Measurements from ENCODE around the gene FRMD4A.

Gene FRMD4A

DNA sequence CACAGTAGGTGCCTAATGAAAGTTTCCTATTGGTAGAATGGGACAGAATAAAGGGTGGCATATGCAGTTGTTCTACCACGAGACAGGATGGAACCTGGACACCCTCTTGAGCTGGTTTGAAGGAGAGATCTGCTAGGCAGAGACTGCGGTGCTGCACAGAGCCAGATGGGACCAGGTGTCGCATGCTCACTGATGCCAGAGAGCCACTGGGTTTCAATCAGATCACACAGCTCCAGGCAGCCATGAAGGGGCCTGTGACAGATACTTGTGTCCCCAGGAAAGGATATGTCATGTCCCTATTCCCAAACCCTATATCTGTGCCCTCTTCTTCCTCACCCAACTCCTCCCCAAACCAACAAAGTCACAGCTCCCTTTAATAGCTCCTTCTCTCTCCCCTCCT is 508.2 kb downstream of the FRMD4A start:
- H3K36me3 Mint-ChIP-seq (ENCODE audit: insufficient read depth), result no peaks in the 10 kb centered on the region
- peaks cover 28 to 53% of the 10 kb centered on the region in 2 donors for H3K27me3 Mint-ChIP-seq
- no peak overlapping the region for H3K4me3 Mint-ChIP-seq
- ATAC-seq (replicated peaks), result no peak
- H3K4me1 Mint-ChIP-seq (ENCODE audit: low read depth in 2 of 2), result peaks cover 4 to 8% of the 10 kb centered on the region in 2 donors
- H3K9me3 Mint-ChIP-seq, result no peaks in the 10 kb centered on the region
- H3K27ac Mint-ChIP-seq, result peak overlapping the region in 1 of 2 donors; percentile 78
- no peak for DNase-seq

DNA sequence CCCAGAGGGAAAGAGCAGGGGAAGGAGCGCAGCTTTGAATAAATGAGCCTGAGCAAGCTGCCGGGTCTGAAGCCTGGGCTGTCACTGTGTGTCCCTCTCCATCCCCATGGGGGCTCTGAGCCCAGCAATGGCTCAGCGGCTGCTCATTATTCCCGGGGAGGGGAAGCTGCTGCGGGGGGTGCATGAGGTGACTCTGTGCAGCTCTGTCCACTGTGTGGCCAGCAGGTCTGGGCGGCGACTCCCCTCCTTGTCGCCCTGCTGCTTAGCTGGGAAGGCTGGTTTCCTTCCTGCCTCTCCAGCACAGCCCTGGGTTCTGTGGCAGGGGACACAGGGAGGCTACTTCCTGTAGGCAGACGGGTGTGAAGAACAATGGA is 509.8 kb downstream of the FRMD4A start:
- DNase-seq, result no peak
- peak overlapping the region in 1 of 2 donors; percentile 14 for H3K27ac Mint-ChIP-seq
- no peak overlapping the region for H3K4me3 Mint-ChIP-seq
- no peaks in the 10 kb centered on the region for H3K9me3 Mint-ChIP-seq
- no peaks in the 10 kb centered on the region for H3K36me3 Mint-ChIP-seq (ENCODE audit: insufficient read depth)
- H3K27me3 Mint-ChIP-seq, result peaks cover 28 to 53% of the 10 kb centered on the region in 2 donors
- ATAC-seq (replicated peaks), result no peak
- H3K4me1 Mint-ChIP-seq (ENCODE audit: low read depth in 2 of 2), result peaks cover 4 to 8% of the 10 kb centered on the region in 2 donors

DNA sequence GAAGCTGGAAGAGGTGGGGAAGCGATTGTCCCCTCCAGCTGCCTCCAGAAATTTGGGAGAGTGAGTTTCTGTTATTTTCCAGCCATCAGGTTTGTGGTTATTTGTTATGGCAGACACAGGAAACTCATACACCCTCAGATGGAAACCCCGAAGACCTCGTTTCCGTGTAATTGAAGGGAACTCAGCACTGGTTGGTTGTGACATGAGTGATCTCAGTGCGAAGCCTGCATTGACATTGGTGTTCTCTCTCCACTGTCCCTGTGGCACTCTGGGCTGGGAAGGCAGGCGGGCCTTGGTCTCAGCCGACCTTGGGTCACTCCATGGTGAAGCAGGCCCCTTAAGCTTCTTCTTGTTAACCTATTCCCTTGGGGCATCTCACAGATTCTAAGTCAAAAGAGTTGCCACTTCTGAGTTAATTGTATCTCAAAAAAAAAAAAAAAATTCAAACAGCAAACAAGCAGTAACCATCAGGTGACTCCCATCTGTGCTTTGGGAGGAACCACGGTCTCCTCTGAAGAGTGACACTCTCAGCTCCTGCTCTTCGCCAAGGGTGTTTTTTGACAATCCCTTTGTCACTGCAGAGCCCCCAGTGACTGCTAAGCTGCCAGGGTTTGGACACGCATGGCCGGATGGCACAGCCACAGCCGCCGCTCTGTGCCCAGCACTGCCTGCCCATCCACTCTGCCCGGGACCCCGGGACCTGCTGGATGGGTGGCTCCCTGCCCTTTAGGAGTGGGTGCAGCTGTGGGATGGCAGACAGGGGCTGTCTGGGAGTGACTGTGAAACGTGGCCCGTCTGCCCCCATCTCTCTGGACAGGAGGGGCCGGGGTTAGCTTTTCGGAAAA is 510.4 kb downstream of the FRMD4A start:
- Mint-ChIP-seq H3K9me3 (no peaks in the 10 kb centered on the region), H3K27me3 (peaks cover 28 to 53% of the 10 kb centered on the region in 2 donors), H3K36me3 (ENCODE audit: insufficient read depth) (no peaks in the 10 kb centered on the region), H3K4me1 (ENCODE audit: low read depth in 2 of 2) (peaks cover 4 to 8% of the 10 kb centered on the region in 2 donors), H3K27ac (peak overlapping the region; percentile 14 to 56), H3K4me3 (no peak overlapping the region)
- no peak for DNase-seq
- peak; percentile 56 for ATAC-seq (replicated peaks)

DNA sequence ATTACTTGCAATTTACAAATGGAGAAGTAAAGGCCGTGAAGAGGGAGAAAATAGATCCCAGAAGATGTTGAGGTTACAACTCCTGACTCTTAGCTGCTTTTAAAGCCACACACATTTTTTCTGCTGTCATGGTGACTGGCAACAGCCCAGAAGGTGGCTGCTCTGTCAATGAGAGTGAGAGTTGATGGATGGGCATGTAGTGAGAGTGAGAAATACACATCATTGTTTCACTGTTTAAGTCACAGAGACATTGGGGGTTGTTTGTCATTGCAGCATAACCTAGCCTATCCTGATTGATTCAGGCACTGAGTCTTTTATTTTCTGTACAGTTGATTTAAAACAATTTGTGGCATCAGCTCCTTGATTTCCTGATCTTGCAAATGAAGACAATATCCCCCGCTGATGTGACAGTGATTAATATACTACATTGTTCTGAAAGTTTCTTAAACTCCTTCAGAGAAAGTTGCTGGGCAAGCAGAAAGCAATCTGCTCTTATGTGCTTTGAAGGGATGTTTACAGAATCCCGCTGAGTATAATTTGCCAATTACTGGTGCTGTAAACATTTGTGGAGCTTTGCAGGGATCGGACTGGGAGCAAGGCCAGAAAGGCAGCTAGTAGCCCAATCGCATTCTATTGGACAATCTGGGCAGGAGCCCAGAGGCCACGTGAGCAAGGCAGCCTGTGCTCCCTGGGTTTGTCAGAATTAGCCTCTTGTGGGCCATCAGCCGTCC is 514.4 kb downstream of the FRMD4A start:
- no peak for DNase-seq
- Mint-ChIP-seq H3K4me3 (no peak overlapping the region), H3K27ac (peak overlapping the region in 1 of 2 donors; percentile 64), H3K27me3 (peaks cover 10 to 28% of the 10 kb centered on the region in 2 donors), H3K9me3 (no peaks in the 10 kb centered on the region), H3K4me1 (ENCODE audit: low read depth in 2 of 2) (peaks cover 4 to 6% of the 10 kb centered on the region in 2 donors), H3K36me3 (ENCODE audit: insufficient read depth) (no peaks in the 10 kb centered on the region)
- ATAC-seq (replicated peaks), result no peak

DNA sequence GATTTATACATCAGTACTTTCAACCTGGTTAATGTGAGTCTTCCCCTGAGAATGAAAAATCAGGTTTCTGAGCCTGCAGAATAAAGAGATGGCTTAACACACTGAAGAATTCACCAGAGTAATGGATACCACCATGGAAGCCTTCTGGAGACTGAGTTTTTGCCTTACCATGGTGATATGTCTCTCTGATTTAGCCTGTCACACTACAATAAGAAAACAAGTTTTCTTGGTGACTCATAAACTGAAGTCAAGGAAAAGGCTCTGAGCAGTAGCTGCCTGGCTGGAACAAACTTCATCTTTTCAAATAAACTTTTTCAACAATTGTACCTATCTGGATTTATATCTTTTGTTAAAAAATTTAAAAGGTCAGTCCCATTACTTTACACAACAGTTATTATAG is 515.0 kb downstream of the FRMD4A start:
- Mint-ChIP-seq H3K4me3 (no peak overlapping the region), H3K27me3 (peaks cover 7 to 22% of the 10 kb centered on the region in 2 donors), H3K4me1 (ENCODE audit: low read depth in 2 of 2) (peaks cover 3 to 4% of the 10 kb centered on the region in 2 donors), H3K36me3 (ENCODE audit: insufficient read depth) (no peaks in the 10 kb centered on the region), H3K9me3 (no peaks in the 10 kb centered on the region), H3K27ac (peak overlapping the region in 1 of 2 donors; percentile 64)
- no peak for DNase-seq
- ATAC-seq (replicated peaks), result no peak

DNA sequence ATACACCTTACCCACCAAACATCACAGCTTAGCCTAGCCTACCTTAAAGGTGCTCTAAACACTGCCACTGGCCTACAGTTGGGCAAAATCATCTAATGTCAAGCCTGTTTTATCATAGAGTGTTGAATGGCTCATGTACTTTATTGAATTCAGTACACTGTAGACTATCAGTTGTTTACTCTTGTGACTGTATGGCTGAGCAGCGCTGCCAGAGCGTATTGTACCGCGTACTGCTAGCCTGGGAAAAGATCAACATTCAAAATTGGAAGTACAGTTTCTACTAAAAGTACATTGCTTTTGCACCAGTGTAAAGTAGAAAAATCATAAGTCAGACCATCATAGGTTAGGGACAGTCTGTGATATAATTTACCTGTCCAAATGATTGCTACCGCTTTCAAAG is 517.2 kb downstream of the FRMD4A start:
- Mint-ChIP-seq H3K27ac (peak overlapping the region in 1 of 2 donors; percentile 6), H3K36me3 (ENCODE audit: insufficient read depth) (no peaks in the 10 kb centered on the region), H3K9me3 (no peaks in the 10 kb centered on the region), H3K4me1 (ENCODE audit: low read depth in 2 of 2) (no peaks in the 10 kb centered on the region), H3K4me3 (no peak overlapping the region), H3K27me3 (no peaks in the 10 kb centered on the region)
- ATAC-seq (replicated peaks), result no peak
- no peak for DNase-seq

DNA sequence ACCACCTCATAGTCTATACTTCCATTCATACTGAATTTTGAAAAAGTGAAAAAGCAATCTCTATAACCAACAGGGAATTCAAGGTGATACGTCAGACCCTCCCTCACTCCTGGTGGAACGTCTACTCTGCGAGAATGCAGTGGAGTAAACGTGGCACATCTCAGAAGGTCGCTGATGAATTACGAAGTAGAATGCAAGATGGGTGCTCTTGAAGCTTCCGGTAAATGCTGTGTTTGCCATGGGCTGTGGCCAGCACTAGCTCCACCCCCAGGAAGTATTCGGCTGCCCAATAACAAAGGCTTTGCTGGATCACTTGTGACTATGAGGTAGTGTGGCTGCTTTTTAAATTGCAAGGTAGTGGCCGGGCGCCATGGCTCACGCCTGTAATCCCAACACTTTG is 517.9 kb downstream of the FRMD4A start:
- H3K4me3 Mint-ChIP-seq, result no peak overlapping the region
- H3K27me3 Mint-ChIP-seq, result no peaks in the 10 kb centered on the region
- DNase-seq (no peak), ATAC-seq (replicated peaks) (no peak)
- H3K36me3 Mint-ChIP-seq (ENCODE audit: insufficient read depth), result no peaks in the 10 kb centered on the region
- H3K27ac Mint-ChIP-seq, result peak overlapping the region in 1 of 2 donors; percentile 6
- no peaks in the 10 kb centered on the region for H3K4me1 Mint-ChIP-seq (ENCODE audit: low read depth in 2 of 2)
- H3K9me3 Mint-ChIP-seq, result no peaks in the 10 kb centered on the region

DNA sequence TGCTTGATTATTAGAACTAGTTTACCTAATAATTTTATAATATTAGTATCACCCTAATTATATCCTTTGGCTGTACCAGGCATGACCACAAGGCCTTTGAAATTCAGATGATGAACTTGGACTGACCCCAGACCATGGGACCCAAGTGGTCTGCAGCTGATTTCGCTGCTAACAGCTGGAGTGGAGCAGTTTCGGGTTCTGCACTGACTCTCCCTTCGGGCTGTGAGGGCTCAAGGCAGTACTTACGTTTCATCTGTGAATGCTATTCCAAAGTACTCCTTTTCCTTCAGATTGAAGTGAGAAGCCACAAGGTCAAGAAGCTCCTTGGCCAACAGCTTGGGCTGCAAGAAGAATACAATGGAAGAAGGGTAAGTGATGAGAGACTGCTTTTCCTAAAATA is 520.2 kb downstream of the FRMD4A start:
- Mint-ChIP-seq H3K36me3 (ENCODE audit: insufficient read depth) (no peaks in the 10 kb centered on the region), H3K4me3 (no peak overlapping the region), H3K4me1 (ENCODE audit: low read depth in 2 of 2) (peaks cover 0 to 4% of the 10 kb centered on the region in 2 donors), H3K27me3 (no peaks in the 10 kb centered on the region), H3K9me3 (no peaks in the 10 kb centered on the region), H3K27ac (no peak overlapping the region)
- DNase-seq (no peak), ATAC-seq (replicated peaks) (no peak)

DNA sequence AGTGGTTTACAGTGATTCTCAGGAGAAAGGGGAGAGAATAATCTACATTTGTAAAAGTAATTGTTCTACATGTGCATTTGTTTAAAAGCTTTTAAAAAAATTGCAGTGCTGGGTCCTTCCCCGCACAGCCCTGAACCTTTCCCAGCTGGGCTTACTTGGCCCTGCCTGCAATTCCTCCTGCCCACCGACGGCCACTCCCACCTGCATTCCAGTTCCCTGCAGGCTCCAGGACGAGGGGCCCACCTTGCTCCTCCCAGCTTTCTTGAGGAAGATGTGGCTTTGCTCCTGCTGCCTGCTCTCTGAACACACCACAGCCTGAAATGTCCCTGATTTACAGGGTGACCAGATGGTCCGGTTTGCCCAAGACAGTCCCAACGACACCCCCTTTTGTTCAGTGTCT is 521.3 kb downstream of the FRMD4A start:
- peak overlapping the region in 1 of 2 donors; percentile 26 for H3K27ac Mint-ChIP-seq
- H3K27me3 Mint-ChIP-seq, result no peaks in the 10 kb centered on the region
- no peak overlapping the region for H3K4me3 Mint-ChIP-seq

DNA sequence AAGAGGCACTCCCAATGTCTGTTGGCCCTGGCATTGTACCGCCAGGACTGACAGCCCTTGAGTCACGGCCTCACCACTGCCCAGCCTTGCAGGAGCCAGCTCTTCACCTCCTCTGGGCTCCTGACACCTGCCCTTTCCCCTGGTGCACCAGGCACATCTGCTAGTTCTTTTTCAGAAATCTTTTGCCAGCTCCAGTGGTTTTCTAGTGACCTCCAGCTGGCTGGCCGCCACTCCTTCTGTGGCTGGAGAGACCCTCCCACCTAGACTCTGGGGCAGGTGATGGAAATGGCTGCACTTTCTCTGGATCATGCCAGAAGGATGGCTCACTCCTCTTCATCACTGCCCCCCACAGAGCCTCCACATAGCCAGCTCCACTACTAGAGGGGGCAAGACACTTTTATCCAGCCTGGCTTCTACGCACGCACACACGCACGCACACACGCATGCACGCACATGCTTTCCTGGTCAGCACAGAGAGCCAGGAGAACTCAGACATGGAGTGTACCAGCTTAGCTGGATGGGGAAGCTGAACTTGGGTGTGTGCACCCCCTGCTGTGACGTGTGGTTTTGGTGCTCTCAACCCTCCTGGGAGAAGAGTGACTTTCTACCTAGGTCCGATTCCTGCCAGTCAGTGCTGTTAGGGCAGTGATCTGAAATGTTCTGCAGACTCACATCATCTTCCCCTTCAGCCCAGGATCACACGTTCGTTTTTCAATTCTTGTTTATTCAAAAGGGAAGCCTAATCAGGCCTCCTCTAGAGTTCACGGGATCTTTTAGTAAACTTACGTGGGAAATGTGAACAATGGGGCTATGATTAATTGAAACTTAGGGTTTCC is 522.0 kb downstream of the FRMD4A start:
- H3K4me3 Mint-ChIP-seq, result no peak overlapping the region
- ATAC-seq (replicated peaks) (no peak), DNase-seq (no peak)
- H3K4me1 Mint-ChIP-seq (ENCODE audit: low read depth in 2 of 2), result peaks cover 0 to 4% of the 10 kb centered on the region in 2 donors
- H3K27ac Mint-ChIP-seq, result no peak overlapping the region
- no peaks in the 10 kb centered on the region for H3K9me3 Mint-ChIP-seq
- H3K36me3 Mint-ChIP-seq (ENCODE audit: insufficient read depth), result no peaks in the 10 kb centered on the region
- H3K27me3 Mint-ChIP-seq, result no peaks in the 10 kb centered on the region

More for the DNA sequence above, 521.3 kb downstream of the FRMD4A start:
- no peak for ATAC-seq (replicated peaks)
- Mint-ChIP-seq H3K36me3 (ENCODE audit: insufficient read depth) (no peaks in the 10 kb centered on the region), H3K4me1 (ENCODE audit: low read depth in 2 of 2) (peaks cover 0 to 4% of the 10 kb centered on the region in 2 donors), H3K9me3 (no peaks in the 10 kb centered on the region)
- no peak for DNase-seq

DNA sequence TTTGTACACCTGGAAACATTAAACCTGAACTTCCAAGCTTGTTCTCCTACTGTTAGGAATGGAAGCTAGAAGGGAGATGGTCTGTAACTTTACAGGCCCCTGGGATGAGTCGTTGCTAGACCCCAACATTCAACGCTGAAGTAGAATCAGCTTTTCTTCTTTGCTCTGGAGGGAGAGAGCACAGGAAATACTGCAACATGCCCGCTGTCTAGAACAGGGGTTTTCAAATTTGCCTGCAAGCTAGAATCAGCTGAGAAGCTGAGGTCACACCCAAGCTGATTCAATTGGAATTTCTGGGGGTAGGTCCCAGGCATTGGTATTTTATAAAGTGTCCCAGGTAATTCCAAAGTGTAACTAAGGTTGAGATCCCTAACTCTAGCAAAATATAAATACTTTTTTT is 524.3 kb downstream of the FRMD4A start:
- Mint-ChIP-seq H3K27ac (peak overlapping the region in 1 of 2 donors; percentile 35), H3K4me3 (no peak overlapping the region)
- ATAC-seq (replicated peaks), result peak; percentile 35

DNA sequence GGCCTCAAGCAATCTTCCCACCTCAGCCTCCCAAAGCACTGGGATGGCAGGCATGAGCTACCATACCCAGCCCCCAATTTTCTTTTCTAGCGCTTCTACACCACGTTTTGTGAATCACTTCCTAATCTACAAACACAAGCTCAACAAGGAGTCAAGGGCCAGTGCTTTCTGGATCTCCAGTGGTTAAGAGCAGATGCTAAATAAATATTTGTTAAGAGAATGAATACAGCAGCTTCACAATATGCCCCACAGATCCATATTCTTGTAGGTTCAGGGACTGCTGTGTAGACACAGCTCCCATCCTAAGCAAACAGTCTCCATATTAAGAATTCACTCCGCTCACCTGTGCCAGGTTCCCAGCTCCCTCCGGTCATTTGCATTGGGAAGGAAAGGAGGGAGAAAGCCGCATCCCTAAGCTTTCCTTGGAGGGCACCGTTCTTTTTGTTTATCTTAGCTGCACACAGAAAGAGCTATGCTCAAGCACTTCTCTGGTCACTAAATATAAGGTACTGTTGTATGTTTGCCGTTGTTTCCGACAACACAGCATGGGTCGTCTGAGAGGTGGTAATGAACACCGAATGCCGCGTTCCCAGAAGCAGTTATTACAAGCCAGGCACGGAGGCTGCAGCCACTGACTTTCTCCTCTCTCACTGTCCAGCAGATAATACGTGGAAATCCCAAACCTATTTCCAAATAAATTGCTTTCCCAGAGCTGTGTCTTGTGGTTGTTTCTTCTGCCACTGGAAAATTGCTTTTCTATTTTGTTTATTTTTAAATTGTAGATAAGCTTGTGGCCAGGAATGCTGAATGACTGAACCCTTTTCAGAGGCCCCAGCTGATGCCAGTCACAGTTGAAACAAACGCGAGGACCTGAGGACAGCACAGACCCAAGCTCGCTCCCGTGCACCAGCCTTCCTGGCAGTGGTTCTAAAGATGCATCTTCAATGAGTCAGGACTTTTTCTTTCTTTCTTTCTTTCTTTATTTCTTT is 526.9 kb downstream of the FRMD4A start:
- H3K27me3 Mint-ChIP-seq, result no peaks in the 10 kb centered on the region
- H3K4me1 Mint-ChIP-seq (ENCODE audit: low read depth in 2 of 2), result peaks cover 8 to 15% of the 10 kb centered on the region in 2 donors
- no peak overlapping the region for H3K27ac Mint-ChIP-seq
- no peaks in the 10 kb centered on the region for H3K36me3 Mint-ChIP-seq (ENCODE audit: insufficient read depth)
- H3K4me3 Mint-ChIP-seq, result no peak overlapping the region
- H3K9me3 Mint-ChIP-seq, result no peaks in the 10 kb centered on the region
- DNase-seq (no peak), ATAC-seq (replicated peaks) (no peak)

More for the DNA sequence above, 524.3 kb downstream of the FRMD4A start:
- no peaks in the 10 kb centered on the region for H3K36me3 Mint-ChIP-seq (ENCODE audit: insufficient read depth)
- H3K4me1 Mint-ChIP-seq (ENCODE audit: low read depth in 2 of 2), result peaks cover 0 to 4% of the 10 kb centered on the region in 2 donors
- H3K9me3 Mint-ChIP-seq, result no peaks in the 10 kb centered on the region
- DNase-seq, result no peak
- no peaks in the 10 kb centered on the region for H3K27me3 Mint-ChIP-seq
